DMS153 treated with DMSO at 0.1 percent for 48 hours (cell line): ENCODE measurements around the gene FABP3.

ENCODE experiments used
- DNase-seq: peaks from one replicate; lab custom pipeline; 2025; ENCODE audit not compliant: unreplicated experiment; lab: John Stamatoyannopoulos, UW

FABP3 gene

GRCh38 chr1:31373897-31374486, 1.1 kb upstream of the FABP3 start:
- no peak for DNase-seq

GRCh38 chr1:31372751-31373055, 173 bp downstream of the FABP3 start:
- no peak for DNase-seq

- no peak for DNase-seq
Measured at GRCh38 chr1:31372051-31372450, 825 bp downstream of the FABP3 start.

GRCh38 chr1:31371121-31371959, 1.5 kb downstream of the FABP3 start:
- DNase-seq: no peak

DNA sequence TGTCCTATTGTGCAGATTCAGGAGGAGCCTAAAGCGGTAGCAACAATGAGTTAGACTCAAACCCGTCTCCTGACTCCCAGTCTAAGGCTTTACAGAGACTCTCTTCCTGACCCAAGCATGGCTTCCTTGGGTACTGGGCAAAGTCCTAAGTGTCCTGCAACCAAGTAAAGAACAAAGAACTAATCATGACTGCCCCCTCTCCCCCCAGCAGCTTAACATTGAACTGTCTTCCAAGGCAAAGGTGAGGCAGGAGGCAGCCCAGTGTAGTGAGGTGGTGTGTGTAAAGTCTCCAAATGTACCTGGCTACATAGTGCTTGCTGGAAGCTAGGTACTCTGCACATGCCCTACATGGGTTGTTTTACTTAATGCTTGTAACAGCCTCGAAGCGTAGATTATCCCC, 2.3 kb downstream of the FABP3 start:
- DNase-seq: no peak

- DNase-seq: no peak
Measured at GRCh38 chr1:31370021-31370420, 2.9 kb downstream of the FABP3 start.

DNA sequence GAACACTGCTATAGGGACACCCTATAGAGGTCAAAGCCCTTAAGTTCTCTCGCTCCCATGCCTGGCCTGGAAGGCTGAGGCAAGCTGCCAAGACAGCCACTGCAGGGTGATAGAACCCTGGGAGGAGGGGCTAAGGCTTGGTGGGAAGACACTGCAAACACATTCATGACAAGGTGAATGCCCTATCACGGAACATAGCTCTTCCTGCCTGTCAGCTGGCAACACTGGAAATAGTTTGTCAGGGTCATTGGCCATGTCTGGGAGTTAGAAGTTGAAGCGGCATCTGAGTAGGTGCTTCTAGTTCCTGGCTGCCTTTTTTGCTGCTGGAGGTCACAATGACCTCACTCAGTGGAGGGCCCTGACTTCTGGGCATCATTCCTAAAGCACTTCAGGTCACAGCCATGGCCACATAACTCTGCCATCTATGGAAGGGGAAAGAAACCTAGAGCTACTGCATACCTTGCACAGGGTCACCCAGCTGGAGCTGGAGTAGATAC, 4.2 kb downstream of the FABP3 start:
- no peak for DNase-seq

DNA sequence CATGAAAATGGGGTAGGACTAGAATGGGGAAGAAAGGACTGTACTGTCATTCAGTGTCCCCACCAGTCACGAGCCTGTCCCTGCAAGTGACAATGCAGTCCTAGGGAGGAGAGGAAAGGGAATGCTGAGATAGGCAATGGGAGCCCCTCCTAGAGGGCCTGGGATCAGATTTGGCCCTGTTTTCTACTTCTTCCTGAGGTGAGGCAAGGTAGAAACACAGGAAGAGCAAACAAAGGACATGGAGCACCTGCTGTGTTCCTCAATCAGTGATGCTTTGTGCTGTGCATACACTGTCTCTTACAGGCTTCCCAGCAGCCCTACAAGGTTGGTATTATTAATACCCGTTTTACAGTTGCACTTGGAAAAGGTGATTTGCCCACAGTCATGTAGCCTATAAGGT, 6.1 kb downstream of the FABP3 start:
- peak; percentile 89 for DNase-seq

DNA sequence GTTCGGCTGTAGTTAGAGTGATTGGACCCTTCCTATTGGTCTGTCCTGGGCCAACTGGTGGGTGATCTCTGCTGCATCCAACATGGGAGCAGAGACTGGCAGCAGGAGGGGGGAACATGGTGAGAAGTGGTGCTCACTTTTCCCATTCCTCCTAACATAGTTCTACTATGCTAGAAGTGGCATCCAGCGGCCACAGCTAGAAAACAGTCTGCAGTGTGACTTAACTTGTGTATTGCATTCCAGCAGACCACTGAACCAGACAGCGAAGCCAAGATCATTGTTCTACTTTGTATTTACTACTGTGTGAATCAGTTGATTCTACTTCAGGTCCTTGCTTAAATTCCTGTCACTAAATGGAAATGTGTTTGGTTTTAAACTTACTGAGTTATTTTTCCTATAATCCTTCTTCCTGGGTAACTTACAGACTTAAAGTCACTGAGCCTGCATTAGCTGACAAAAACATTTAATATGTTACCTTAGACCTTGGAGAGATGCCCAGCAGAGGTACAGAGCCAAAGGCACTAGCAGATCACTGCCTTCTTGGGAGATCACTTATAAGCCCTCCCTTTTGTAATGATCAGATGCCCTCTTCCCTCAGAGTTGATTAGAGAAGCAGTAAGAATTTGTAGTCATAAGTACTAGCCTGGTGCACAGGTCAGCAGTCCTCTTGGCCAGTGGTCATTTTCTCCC, 8.2 kb downstream of the FABP3 start:
- DNase-seq: no peak

DNA sequence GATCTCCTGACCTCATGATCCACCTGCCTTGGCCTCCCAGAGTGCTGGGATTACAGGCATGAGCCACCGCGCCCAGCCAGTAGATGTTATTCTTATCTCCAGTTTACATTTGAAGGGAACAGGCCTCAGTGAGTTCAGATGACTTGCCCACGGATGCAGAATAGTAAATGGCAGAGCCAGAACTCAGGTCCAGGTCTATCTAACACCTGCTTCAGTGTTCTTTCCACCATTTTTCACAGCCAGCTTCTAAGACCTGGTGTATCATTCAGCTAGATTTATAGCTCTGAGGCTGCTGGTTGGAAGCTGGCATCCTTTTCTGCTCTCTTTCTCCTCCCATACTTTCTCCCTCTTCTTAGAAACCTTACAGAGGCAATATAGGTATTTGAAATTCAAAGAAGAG, 10.8 kb downstream of the FABP3 start:
- DNase-seq: no peak

DNA sequence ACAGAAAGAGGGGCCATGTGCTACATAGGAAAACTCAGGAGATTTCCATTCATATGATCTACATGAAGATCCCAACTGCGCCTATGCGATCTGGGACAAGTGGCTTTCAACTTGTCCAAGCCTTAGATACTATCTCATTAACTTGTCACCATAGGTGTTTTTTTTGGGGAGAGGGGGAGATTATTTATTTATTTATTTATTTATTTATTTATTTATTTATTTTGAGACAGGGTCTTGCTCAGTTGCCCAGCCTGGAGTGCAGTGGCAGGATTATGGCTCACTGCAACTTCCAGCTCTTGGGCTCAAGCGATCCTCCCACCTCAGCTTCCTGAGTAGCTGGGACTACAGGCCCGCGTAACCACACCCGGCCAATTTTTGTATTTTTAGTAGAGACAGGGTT, 11.3 kb downstream of the FABP3 start:
- DNase-seq: no peak

DNA sequence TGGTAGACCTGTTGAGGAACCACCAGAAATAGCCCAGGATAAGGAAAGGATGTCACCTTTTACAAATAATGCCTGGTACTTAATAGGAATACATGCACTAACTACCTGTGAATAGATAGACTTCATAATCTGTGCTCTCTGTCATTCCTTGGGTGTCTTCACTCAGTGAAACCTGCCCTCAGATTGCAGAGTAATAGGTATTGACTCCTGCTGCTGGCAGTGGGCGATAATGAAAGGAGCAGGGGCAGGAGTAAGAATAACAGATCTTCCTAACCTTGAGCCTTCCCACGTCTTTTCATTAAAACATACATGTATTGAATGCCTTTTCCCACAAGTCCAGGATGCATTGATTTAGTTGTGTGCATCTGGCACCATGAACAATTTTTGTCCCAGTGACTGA, 16.4 kb downstream of the FABP3 start:
- DNase-seq: no peak

- DNase-seq: no peak
Measured at GRCh38 chr1:31354283-31354682, 18.6 kb downstream of the FABP3 start.

DNA sequence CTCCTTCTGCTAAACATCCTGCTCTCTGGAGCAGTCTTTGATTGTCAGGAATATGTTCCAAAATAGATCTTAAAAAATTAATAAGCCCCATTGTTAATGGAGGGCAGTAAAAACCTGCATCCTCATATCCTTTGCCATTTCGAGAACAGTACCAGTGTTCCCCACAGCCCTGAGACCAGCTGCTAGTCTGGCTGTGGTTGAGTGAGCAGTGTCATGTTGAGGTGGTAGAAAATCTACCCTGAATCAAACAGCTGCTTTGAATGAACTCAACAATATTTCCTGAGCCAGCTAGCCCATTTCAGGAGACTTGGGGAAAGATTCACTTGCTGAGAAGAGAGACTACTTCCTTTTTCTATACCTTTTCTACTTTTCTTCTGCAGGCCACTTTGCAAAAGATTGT, 24.4 kb downstream of the FABP3 start:
- no peak for DNase-seq

- no peak for DNase-seq
Measured at GRCh38 chr1:31346785-31347184, 26.1 kb downstream of the FABP3 start.

DNA sequence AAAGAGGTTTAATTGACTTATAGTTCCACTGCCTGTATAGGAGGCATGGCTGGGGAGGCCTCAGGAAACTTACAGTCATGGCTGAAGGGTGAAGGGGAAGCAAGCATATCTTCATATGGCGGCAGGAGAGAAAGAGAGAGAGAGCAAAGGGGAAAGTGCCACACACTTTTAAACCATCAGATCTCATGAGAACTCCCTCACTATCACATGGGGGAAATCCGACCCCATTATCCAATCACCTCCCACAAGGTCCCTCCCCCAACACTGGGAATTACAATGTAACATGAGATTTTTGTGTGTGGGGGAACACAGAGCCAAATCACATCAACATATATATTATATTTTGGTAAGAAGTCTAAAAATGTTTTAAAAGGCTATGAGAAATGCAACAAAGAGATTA, 27.2 kb downstream of the FABP3 start:
- no peak for DNase-seq

GRCh38 chr1:31344503-31344902, 28.4 kb downstream of the FABP3 start:
- no peak for DNase-seq

GRCh38 chr1:31336687-31337467, 36.0 kb downstream of the FABP3 start:
- no peak for DNase-seq

GRCh38 chr1:31335007-31335406, 37.9 kb downstream of the FABP3 start:
- peak; percentile 90 for DNase-seq

- DNase-seq: no peak
Measured at GRCh38 chr1:31327381-31327780, 45.5 kb downstream of the FABP3 start.

GRCh38 chr1:31326461-31326860, 46.4 kb downstream of the FABP3 start:
- DNase-seq: no peak
